K562 (cell line): ENCODE data around the gene SLC15A3.

Source experiments
- FOXJ3 ChIP-seq: sonication (generic); formaldehyde crosslinking; IDR thresholded peaks from 2 replicates; pipeline ENCODE4 v1.4.0; 2020; ENCODE audit warnings: mild to moderate bottlenecking, missing genetic modification reagents
- POLR2AphosphoS5 ChIP-seq: IDR thresholded peaks from 2 replicates; pipeline ENCODE4 v1.6.1; 2011; ENCODE audit warnings: mild to moderate bottlenecking, low read depth, low read length, moderate library complexity; ENCODE audit not compliant: control insufficient read depth, insufficient read depth
- RFX5 ChIP-seq: IDR thresholded peaks from 2 replicates; pipeline ENCODE4 v1.6.1; 2011; ENCODE audit warnings: low read depth, mild to moderate bottlenecking, improper control_type of control experiment, low read length
- TBP ChIP-seq: optimal IDR thresholded peaks from 2 replicates; pipeline ENCODE3; 2011; ENCODE audit warnings: low read depth, low read length, improper control_type of control experiment
- ZFP1 ChIP-seq: fragments of 450-650 bp; formaldehyde crosslinking; IDR thresholded peaks from 2 replicates; pipeline ENCODE4 v1.4.0; 2020; ENCODE audit warnings: mild to moderate bottlenecking, mixed read lengths
- TF ChIP-seq, protein P1 (sequence below), 3 experiments: fragments of 200-800 bp in 1 of 3; fragments of 250-450 bp in 1 of 3; fragments of 450-650 bp in 1 of 3; sonication (Bioruptor Pico) in 1 of 3; sonication (Bioruptor generic) in 1 of 3; formaldehyde crosslinking in 1 of 3; IDR thresholded peaks; 2 replicates each; pipeline versions ENCODE4 v1.6.1 to v1.8.0; 2016 to 2022; ENCODE audit warnings: mild to moderate bottlenecking in 2 of 3, missing genetic modification characterization in 2 of 3, missing compliant biosample characterization in 1 of 3, moderate library complexity in 1 of 3
- TF ChIP-seq, protein P2 (sequence below): fragments of 450-650 bp; IDR thresholded peaks from 2 replicates; pipeline ENCODE4 v1.7.1; 2018; ENCODE audit warnings: mild to moderate bottlenecking, low read depth; ENCODE audit not compliant: partially characterized antibody
- TF ChIP-seq, protein P3 (sequence below): sonication (generic); formaldehyde crosslinking; IDR thresholded peaks from 2 replicates; pipeline ENCODE4 v1.8.1; 2023; ENCODE audit warnings: mild to moderate bottlenecking, missing genetic modification reagents
- TF ChIP-seq, protein P4 (sequence below): sonication (generic); formaldehyde crosslinking; IDR thresholded peaks from 2 replicates; pipeline ENCODE4 v1.8.1; 2022; ENCODE audit warnings: missing genetic modification reagents

DNA sequence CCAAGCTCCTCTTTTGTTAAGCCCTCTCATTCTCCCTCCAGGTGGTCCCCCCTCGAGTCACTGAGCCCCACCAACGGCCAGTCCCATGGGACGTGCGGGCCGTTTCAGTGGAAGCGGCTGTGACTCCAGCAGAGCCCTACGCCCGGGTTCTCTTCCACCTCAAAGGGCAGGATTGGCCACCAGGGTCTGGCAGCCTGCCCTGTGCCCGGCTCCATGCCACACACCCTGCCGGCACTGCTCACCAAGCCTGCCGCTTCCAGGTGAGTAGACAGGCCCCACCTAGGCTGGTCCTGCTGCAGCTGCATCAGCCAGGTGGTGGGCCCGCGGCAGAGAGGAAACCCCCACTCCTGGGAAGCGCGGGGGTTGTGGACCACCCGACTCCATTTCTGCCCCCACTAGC lies 24.4 kb downstream of the SLC15A3 start:
- TF ChIP-seq, protein P1, sequence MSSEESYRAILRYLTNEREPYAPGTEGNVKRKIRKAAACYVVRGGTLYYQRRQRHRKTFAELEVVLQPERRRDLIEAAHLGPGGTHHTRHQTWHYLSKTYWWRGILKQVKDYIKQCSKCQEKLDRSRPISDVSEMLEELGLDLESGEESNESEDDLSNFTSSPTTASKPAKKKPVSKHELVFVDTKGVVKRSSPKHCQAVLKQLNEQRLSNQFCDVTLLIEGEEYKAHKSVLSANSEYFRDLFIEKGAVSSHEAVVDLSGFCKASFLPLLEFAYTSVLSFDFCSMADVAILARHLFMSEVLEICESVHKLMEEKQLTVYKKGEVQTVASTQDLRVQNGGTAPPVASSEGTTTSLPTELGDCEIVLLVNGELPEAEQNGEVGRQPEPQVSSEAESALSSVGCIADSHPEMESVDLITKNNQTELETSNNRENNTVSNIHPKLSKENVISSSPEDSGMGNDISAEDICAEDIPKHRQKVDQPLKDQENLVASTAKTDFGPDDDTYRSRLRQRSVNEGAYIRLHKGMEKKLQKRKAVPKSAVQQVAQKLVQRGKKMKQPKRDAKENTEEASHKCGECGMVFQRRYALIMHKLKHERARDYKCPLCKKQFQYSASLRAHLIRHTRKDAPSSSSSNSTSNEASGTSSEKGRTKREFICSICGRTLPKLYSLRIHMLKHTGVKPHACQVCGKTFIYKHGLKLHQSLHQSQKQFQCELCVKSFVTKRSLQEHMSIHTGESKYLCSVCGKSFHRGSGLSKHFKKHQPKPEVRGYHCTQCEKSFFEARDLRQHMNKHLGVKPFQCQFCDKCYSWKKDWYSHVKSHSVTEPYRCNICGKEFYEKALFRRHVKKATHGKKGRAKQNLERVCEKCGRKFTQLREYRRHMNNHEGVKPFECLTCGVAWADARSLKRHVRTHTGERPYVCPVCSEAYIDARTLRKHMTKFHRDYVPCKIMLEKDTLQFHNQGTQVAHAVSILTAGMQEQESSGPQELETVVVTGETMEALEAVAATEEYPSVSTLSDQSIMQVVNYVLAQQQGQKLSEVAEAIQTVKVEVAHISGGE (CRISPR knock-in tag; IDR thresholded peaks at IDR 0.05): no peak
- TF ChIP-seq, protein P2, sequence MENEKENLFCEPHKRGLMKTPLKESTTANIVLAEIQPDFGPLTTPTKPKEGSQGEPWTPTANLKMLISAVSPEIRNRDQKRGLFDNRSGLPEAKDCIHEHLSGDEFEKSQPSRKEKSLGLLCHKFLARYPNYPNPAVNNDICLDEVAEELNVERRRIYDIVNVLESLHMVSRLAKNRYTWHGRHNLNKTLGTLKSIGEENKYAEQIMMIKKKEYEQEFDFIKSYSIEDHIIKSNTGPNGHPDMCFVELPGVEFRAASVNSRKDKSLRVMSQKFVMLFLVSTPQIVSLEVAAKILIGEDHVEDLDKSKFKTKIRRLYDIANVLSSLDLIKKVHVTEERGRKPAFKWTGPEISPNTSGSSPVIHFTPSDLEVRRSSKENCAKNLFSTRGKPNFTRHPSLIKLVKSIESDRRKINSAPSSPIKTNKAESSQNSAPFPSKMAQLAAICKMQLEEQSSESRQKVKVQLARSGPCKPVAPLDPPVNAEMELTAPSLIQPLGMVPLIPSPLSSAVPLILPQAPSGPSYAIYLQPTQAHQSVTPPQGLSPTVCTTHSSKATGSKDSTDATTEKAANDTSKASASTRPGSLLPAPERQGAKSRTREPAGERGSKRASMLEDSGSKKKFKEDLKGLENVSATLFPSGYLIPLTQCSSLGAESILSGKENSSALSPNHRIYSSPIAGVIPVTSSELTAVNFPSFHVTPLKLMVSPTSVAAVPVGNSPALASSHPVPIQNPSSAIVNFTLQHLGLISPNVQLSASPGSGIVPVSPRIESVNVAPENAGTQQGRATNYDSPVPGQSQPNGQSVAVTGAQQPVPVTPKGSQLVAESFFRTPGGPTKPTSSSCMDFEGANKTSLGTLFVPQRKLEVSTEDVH: no peak
- TF ChIP-seq ZFP1 (CRISPR knock-in tag) (no peak), TBP (no peak), RFX5 (no peak), FOXJ3 (CRISPR knock-in tag) (no peak), POLR2AphosphoS5 (no peak)
- TF ChIP-seq, protein P3, sequence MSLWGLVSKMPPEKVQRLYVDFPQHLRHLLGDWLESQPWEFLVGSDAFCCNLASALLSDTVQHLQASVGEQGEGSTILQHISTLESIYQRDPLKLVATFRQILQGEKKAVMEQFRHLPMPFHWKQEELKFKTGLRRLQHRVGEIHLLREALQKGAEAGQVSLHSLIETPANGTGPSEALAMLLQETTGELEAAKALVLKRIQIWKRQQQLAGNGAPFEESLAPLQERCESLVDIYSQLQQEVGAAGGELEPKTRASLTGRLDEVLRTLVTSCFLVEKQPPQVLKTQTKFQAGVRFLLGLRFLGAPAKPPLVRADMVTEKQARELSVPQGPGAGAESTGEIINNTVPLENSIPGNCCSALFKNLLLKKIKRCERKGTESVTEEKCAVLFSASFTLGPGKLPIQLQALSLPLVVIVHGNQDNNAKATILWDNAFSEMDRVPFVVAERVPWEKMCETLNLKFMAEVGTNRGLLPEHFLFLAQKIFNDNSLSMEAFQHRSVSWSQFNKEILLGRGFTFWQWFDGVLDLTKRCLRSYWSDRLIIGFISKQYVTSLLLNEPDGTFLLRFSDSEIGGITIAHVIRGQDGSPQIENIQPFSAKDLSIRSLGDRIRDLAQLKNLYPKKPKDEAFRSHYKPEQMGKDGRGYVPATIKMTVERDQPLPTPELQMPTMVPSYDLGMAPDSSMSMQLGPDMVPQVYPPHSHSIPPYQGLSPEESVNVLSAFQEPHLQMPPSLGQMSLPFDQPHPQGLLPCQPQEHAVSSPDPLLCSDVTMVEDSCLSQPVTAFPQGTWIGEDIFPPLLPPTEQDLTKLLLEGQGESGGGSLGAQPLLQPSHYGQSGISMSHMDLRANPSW (CRISPR knock-in tag): no peak
- TF ChIP-seq, protein P4, sequence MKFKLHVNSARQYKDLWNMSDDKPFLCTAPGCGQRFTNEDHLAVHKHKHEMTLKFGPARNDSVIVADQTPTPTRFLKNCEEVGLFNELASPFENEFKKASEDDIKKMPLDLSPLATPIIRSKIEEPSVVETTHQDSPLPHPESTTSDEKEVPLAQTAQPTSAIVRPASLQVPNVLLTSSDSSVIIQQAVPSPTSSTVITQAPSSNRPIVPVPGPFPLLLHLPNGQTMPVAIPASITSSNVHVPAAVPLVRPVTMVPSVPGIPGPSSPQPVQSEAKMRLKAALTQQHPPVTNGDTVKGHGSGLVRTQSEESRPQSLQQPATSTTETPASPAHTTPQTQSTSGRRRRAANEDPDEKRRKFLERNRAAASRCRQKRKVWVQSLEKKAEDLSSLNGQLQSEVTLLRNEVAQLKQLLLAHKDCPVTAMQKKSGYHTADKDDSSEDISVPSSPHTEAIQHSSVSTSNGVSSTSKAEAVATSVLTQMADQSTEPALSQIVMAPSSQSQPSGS (CRISPR knock-in tag): no peak
